ENCODE results near the gene IPCEF1. TPM values are rescaled to one million over a fixed set of nuclear protein-coding genes. Genes with fewer than 3 reads are reported as not detected.

IPCEF1 gene
- total RNA-seq, 2 experiments from 2014 or later: 26.2 to 27.3 TPM

DNA sequence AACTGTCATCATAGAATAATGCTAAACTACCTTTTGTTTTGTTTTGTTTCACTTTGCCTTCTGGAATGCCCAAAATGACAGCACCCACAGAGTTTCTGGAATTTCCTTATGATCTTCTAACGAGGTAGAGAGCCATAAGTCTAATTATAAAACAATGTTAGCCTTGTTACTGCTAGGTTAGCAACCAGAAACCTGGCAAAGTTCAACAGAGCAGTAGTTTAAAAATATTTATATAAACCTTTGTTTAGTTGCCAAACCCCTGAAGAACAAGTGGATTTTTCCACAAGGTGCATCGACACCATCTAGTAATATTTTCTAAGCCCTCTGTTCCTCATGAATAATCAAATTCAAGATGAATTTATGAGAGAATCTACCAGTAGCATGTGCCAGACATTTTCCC lies 27.6 kb upstream of the IPCEF1 start:
- Mint-ChIP-seq H3K27ac (no peak overlapping the region), H3K36me3 (ENCODE audit: low read depth) (no peaks in the 10 kb centered on the region), H3K4me1 (no peaks in the 10 kb centered on the region), H3K9me3 (no peaks in the 10 kb centered on the region), H3K4me3 (no peak overlapping the region), H3K27me3 (peaks cover 6% of the 10 kb centered on the region)
- DNase-seq: no peak
- ChIA-PET CTCF (no interaction called here), POLR2A (no interaction called here)

DNA sequence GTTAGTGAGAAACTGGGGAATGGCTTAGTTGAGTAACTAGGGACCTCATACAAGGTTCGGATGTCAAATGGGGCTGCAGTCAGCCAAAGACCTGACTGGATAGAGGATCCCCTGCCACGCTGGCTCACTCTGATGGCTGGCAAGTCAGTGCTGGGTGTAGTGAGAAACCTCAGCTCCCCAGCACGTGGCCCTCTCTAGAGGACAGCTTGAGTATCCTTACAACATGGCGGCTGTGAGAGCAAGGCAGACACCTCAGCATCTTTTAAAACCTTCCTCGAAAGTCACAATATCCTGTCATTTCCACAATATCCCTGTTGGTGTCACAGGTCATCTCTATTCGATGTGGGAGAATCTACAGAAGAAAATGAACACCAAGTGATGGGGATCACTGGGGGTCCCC lies 26.7 kb upstream of the IPCEF1 start:
- H3K27me3 Mint-ChIP-seq: peaks cover 4% of the 10 kb centered on the region
- ChIA-PET CTCF (no interaction called here), POLR2A (no interaction called here)
- H3K9me3 Mint-ChIP-seq: no peaks in the 10 kb centered on the region
- H3K27ac Mint-ChIP-seq: no peak overlapping the region
- no peaks in the 10 kb centered on the region for H3K4me1 Mint-ChIP-seq
- DNase-seq: no peak
- no peak overlapping the region for H3K4me3 Mint-ChIP-seq
- no peaks in the 10 kb centered on the region for H3K36me3 Mint-ChIP-seq (ENCODE audit: low read depth)

DNA sequence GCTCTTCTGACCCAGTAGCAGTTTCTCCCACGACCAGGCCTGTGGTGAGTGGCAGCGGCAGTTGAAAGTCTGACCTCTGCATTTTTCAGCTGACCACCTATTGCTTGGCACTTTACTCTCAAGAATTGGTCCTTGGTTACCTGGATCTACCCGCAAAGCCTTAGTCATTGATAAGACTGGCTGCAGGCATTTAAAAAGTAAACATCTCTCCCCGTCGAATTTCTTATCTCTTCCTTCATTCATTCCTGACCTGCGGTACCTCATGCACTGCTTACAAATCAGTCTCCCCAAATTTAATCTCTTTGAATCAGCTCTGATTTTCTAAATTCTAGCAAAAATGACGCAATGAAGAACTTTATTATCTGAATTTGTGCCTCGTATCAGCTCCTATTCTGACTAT lies 26.1 kb upstream of the IPCEF1 start:
- H3K27ac Mint-ChIP-seq: no peak overlapping the region

DNA sequence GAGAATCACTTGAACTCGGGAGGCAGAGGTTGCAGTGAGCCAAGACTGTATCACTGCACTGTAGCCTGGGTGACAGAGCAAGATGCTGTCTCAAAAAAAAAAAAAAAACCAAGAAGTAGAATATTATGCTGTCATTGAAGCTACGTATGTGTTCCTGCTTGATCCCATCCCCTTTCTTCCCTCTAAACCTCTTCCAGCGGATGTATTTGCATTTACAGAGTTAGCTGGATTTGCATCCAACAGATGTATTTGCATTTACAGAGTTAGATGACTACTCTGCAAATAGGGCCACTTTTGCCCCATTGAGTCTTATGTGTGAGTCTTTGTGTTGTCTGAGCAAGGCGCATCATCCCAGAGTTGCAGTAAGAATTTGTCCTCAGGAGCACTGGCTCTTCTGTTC lies 24.9 kb upstream of the IPCEF1 start:
- no peak for DNase-seq
- no peaks in the 10 kb centered on the region for H3K9me3 Mint-ChIP-seq
- ChIA-PET POLR2A (no interaction called here), CTCF (interaction anchor here (0.6 kb wide), 1 partner anchor 110 kb away, joined by 3 read pairs; no protein-coding TSS in a partner anchor)
- no peak overlapping the region for H3K27ac Mint-ChIP-seq
- H3K4me3 Mint-ChIP-seq: no peak overlapping the region
- H3K36me3 Mint-ChIP-seq (ENCODE audit: low read depth): no peaks in the 10 kb centered on the region
- H3K4me1 Mint-ChIP-seq: no peaks in the 10 kb centered on the region
- H3K27me3 Mint-ChIP-seq: peaks cover 4% of the 10 kb centered on the region

More for the DNA sequence above, 26.1 kb upstream of the IPCEF1 start:
- DNase-seq: no peak
- Mint-ChIP-seq H3K9me3 (no peaks in the 10 kb centered on the region), H3K4me3 (no peak overlapping the region), H3K27me3 (peaks cover 4% of the 10 kb centered on the region), H3K4me1 (no peaks in the 10 kb centered on the region), H3K36me3 (ENCODE audit: low read depth) (no peaks in the 10 kb centered on the region)
- CTCF ChIA-PET: no interaction called here
- POLR2A ChIA-PET: no interaction called here

DNA sequence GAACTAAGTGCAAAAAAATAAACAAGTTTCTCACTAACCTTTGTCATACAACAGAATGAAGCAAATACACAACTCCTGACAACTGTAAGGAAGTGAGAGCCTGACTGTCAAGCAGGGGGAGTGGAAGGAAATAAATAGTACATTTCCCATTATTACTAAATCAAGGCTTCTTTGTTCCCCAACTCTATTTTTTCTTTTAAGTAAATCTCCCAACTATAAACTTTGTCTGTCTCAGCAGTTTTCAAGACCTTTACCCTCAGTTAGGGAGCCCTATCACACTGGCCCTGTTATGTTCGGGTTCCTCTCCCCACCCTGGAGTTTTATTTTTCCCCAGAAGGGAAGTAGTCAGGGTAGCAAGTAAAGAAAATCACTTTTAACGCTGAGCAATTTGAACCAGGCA lies 24.1 kb upstream of the IPCEF1 start:
- CTCF ChIA-PET: no interaction called here
- H3K27me3 Mint-ChIP-seq: peaks cover 4% of the 10 kb centered on the region
- no peaks in the 10 kb centered on the region for H3K36me3 Mint-ChIP-seq (ENCODE audit: low read depth)
- no peak overlapping the region for H3K27ac Mint-ChIP-seq
- no peaks in the 10 kb centered on the region for H3K4me1 Mint-ChIP-seq
- no peak overlapping the region for H3K4me3 Mint-ChIP-seq
- POLR2A ChIA-PET: no interaction called here
- no peak for DNase-seq
- H3K9me3 Mint-ChIP-seq: no peaks in the 10 kb centered on the region

DNA sequence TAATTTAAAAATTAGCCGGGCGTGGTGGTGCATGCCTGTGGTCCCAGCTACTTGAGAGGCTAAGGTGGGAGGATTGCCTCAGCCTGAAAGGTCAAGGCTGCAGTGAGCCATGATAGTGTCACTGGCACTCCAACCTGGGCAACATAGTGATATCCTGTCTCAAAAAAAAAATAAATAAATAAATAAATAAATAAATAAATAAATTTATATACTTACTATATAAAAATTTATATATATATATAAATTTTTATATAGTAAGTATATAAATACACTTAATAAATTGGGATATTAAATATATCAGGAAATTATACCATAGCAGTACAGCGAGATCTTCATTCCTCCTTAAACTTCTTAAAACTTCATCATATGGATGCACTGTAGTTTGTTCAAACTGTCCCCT lies 23.0 kb upstream of the IPCEF1 start:
- H3K4me3 Mint-ChIP-seq: no peak overlapping the region
- ChIA-PET POLR2A (no interaction called here), CTCF (interaction anchor here (0.6 kb wide), 1 partner anchor 298 kb away, joined by 3 read pairs; no protein-coding TSS in a partner anchor)
- H3K4me1 Mint-ChIP-seq: no peaks in the 10 kb centered on the region
- no peaks in the 10 kb centered on the region for H3K9me3 Mint-ChIP-seq
- no peak for DNase-seq
- no peaks in the 10 kb centered on the region for H3K27me3 Mint-ChIP-seq
- H3K27ac Mint-ChIP-seq: no peak overlapping the region
- H3K36me3 Mint-ChIP-seq (ENCODE audit: low read depth): no peaks in the 10 kb centered on the region

DNA sequence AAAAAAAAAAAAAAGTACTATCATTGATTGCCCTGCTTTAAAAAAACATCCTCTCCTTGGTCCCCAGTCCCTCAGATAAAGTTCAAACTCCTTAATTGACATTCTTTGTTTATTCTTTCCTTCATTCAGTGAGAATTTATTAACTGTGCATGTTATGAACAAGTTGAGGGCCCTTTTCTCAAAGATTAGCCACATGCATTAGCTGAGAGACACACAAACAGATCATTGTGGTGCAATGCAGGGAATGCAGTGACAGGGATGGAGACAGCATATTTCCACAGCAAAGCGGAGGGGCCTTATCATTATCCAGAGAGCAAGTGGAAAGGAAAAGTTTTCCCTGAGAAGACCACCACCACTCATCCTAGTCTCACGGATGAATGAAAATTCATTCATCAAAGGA lies 21.9 kb upstream of the IPCEF1 start:
- ChIA-PET POLR2A (no interaction called here), CTCF (no interaction called here)
- no peaks in the 10 kb centered on the region for H3K36me3 Mint-ChIP-seq (ENCODE audit: low read depth)
- DNase-seq: no peak
- no peaks in the 10 kb centered on the region for H3K9me3 Mint-ChIP-seq
- H3K4me1 Mint-ChIP-seq: no peaks in the 10 kb centered on the region
- H3K4me3 Mint-ChIP-seq: no peak overlapping the region
- H3K27me3 Mint-ChIP-seq: no peaks in the 10 kb centered on the region
- H3K27ac Mint-ChIP-seq: no peak overlapping the region

DNA sequence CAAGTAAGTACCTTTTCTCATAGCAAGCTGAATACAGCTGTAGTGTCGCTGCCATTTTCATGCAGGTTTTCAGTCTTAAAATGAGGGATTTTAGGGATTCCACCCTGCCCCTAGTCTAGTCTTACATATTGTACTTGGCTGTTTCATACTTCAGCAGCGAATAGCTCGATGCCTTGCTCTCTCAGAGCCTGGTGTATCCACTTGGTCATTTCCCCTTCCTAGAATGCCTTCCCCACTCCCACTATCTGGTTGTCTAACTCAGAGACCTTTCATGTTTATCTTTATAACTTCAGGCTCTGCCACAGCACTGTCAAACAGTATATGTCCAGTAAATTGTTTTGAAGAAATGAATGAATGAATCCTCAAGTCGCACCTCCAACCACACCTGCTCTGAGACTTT lies 21.1 kb upstream of the IPCEF1 start:
- ChIA-PET CTCF (interaction anchor here (0.5 kb wide), 1 partner anchor 69 kb away, joined by 3 read pairs; no protein-coding TSS in a partner anchor), POLR2A (interaction anchor here (0.7 kb wide), 1 partner anchor 123 kb away, joined by 4 read pairs; no protein-coding TSS in a partner anchor)
- Mint-ChIP-seq H3K4me1 (no peaks in the 10 kb centered on the region), H3K9me3 (no peaks in the 10 kb centered on the region), H3K36me3 (ENCODE audit: low read depth) (no peaks in the 10 kb centered on the region), H3K27ac (no peak overlapping the region), H3K27me3 (no peaks in the 10 kb centered on the region), H3K4me3 (no peak overlapping the region)
- DNase-seq: no peak

DNA sequence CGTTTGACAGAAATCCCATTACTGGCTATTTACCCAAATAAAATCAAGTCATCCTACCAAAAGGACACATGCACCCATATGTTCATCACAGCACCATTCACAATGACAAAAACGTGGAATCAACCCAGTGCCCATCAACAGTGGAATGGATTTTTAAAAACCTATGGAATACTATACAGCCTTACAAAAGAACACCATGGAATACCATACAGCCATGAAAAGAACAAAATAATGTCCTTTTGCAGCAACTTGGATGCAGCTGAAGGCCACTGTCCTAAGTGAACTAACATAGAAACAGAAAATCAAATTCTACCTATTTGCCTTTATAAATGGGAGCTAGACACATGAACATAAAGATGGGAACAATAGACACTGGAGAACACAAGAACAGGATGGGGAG lies 17.4 kb upstream of the IPCEF1 start:
- CTCF ChIA-PET: no interaction called here
- DNase-seq: no peak
- Mint-ChIP-seq H3K9me3 (no peaks in the 10 kb centered on the region), H3K27me3 (no peaks in the 10 kb centered on the region), H3K36me3 (ENCODE audit: low read depth) (no peaks in the 10 kb centered on the region), H3K4me3 (no peak overlapping the region), H3K27ac (no peak overlapping the region), H3K4me1 (no peaks in the 10 kb centered on the region)
- POLR2A ChIA-PET: no interaction called here

DNA sequence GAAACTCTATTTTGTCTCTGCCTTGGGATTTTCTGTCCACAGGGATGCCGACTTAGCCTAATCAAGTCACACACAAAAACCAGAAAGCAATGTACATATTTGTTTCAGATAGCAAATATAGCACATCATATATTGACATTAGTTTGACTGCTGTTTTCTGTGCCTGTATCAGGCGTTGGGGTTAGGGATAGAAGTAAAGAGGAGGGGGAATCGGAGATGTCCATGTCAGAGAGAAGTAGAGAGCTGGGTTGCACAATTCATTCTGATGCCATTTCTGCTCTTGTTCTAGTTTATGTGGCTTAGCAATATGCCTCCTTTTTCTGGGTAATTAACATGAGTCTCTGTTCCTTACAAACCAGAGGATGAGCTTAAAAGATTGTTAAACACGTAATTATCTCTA lies 14.7 kb upstream of the IPCEF1 start:
- H3K36me3 Mint-ChIP-seq (ENCODE audit: low read depth): no peaks in the 10 kb centered on the region
- no peak overlapping the region for H3K4me3 Mint-ChIP-seq
- no peaks in the 10 kb centered on the region for H3K27me3 Mint-ChIP-seq
- no peaks in the 10 kb centered on the region for H3K9me3 Mint-ChIP-seq
- DNase-seq: no peak
- H3K27ac Mint-ChIP-seq: no peak overlapping the region
- POLR2A ChIA-PET: no interaction called here
- CTCF ChIA-PET: interaction anchor here (0.6 kb wide), 1 partner anchor 9 kb away, joined by 4 read pairs; no protein-coding TSS in a partner anchor
- H3K4me1 Mint-ChIP-seq: no peaks in the 10 kb centered on the region

DNA sequence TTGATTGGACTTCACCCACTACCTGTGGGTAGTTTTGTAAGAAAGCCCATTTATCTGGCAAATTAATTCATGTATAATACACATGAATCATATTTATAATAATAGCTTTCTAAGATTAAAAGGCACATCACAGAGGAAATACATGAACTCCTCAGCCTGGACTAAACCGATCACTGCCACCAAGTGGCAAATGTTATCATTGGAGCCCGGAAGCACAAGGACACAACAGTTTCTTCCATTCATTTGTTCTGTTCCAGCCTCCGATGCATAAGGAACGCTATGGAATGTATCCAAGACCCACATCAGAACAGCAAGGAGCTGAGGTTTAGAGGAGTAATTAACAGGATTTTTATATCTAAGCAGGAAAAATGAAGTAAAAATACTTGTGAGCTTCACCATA lies 13.9 kb upstream of the IPCEF1 start:
- no peaks in the 10 kb centered on the region for H3K9me3 Mint-ChIP-seq
- ChIA-PET CTCF (interaction anchor here (0.8 kb wide), 1 partner anchor 68 kb away, joined by 3 read pairs; no protein-coding TSS in a partner anchor), POLR2A (no interaction called here)
- peak; percentile 18 for DNase-seq
- no peaks in the 10 kb centered on the region for H3K4me1 Mint-ChIP-seq
- peaks cover 2% of the 10 kb centered on the region for H3K27me3 Mint-ChIP-seq
- H3K4me3 Mint-ChIP-seq: no peak overlapping the region
- no peaks in the 10 kb centered on the region for H3K36me3 Mint-ChIP-seq (ENCODE audit: low read depth)
- no peak overlapping the region for H3K27ac Mint-ChIP-seq

DNA sequence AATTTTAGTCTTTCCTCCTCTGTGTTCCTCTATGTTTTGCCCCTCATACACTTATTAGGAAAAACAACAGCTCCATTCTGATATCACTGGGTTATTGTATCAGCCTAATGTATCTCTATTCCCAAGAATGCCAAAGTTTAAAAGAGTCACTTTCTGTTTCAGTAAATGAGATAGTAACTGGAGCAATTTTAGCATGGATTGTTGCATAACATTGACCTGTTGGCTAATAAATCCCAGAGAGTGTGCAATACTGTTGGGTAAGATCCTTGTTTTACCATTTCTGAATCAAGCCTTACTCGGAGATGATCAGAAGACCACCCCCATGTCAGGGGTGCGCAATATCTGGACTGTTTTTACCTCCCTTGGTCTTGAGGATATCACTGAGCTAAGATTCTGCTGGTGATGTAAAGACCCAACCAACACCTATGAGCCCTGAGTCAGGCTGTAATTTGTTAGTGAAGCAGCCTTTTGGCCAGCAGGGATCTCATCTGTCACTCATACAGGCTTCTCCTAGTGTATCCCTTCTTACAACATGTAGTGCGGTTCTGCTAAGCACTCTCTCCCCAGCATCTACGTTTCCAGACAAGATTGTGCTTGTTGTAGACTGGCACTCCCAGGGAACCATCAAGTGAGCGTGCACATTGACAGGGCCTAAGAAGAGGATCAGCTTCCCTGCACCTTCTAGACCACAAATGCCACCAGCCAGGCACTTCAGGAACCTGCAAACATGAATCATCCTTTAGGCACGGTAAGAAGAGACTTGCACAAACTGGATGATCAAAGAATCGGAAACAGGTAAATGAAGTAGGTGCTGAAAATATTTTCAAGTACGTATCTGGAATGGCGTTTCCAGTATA lies 11.5 kb upstream of the IPCEF1 start:
- CTCF ChIA-PET: no interaction called here
- Mint-ChIP-seq H3K36me3 (ENCODE audit: low read depth) (no peaks in the 10 kb centered on the region), H3K27ac (no peak overlapping the region), H3K4me1 (no peaks in the 10 kb centered on the region), H3K9me3 (no peaks in the 10 kb centered on the region), H3K27me3 (peaks cover 2% of the 10 kb centered on the region), H3K4me3 (no peak overlapping the region)
- no peak for DNase-seq
- POLR2A ChIA-PET: interaction anchor here (0.6 kb wide), 1 partner anchor 87 kb away, joined by 15 read pairs; no protein-coding TSS in a partner anchor

DNA sequence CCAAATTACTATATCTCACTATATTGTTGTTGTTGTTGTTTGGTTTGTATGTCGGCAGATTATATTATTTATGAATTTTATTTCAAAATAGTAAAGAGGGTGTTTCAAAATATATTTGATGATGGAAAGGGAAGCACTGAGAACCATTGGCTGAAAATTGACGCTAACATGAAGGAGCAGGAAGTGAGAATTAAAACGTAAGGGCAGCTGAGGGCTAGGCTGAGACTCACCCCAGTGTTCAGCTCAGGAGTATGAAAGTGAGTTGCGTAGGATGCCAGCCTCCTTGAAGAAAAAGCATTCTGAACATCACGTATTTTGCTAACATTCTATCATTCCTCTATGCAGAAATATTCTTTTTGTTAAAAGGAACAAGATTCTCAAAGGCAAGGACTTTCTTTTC lies 10.7 kb upstream of the IPCEF1 start:
- Mint-ChIP-seq H3K27me3 (peaks cover 2% of the 10 kb centered on the region), H3K36me3 (ENCODE audit: low read depth) (no peaks in the 10 kb centered on the region), H3K4me3 (no peak overlapping the region), H3K4me1 (no peaks in the 10 kb centered on the region), H3K9me3 (no peaks in the 10 kb centered on the region), H3K27ac (no peak overlapping the region)
- ChIA-PET CTCF (no interaction called here), POLR2A (interaction anchor here (0.6 kb wide), 1 partner anchor 88 kb away, joined by 15 read pairs; no protein-coding TSS in a partner anchor)
- no peak for DNase-seq

DNA sequence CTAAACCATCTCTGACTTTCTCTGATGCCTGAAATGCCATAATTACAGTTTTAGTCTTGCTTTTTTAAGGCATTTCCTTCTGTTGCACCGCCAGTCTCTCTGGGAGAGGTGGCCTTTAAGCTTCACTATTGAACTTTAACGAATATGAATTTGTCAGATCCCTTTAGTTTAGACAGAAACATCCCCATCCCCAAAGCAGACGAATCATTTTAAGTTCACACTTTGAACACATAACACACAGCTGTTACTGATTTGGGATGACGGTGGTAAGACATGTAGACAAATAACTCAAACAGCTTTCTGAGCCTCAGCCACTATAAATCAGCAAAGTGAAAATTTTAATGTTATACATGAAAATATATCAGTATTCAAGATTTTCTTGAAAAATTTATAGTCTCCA lies 7.2 kb upstream of the IPCEF1 start:
- no peak overlapping the region for H3K27ac Mint-ChIP-seq
- POLR2A ChIA-PET: no interaction called here

More for the DNA sequence above, 7.2 kb upstream of the IPCEF1 start:
- Mint-ChIP-seq H3K36me3 (ENCODE audit: low read depth) (no peaks in the 10 kb centered on the region), H3K4me3 (no peak overlapping the region), H3K27me3 (peaks cover 17% of the 10 kb centered on the region), H3K4me1 (peaks cover 4% of the 10 kb centered on the region), H3K9me3 (peaks cover 5% of the 10 kb centered on the region)
- DNase-seq: no peak
- CTCF ChIA-PET: no interaction called here

All from activated CD4-positive, alpha-beta T cell treated with anti-CD3 and anti-CD28 coated beads, Interleukin-2, amount 10 ng/mL, durations not matched to agents 7 days and 5 days (primary cell).